HepG2 (cell line): Measurements from ENCODE around the gene PAPPA2.

Source experiments
- ELF1 ChIP-seq: sonication (generic); formaldehyde crosslinking; IDR thresholded peaks from 2 replicates; pipeline ENCODE4 v1.4.0; 2020; ENCODE audit warnings: missing genetic modification reagents
- GRHL1 ChIP-seq: sonication (generic); formaldehyde crosslinking; conservative IDR thresholded peaks from 2 replicates; pipeline ENCODE4 v1.8.0; 2022; ENCODE audit warnings: missing genetic modification reagents
- HIVEP1 ChIP-seq: sonication (generic); formaldehyde crosslinking; IDR thresholded peaks from 2 replicates; pipeline ENCODE4 v1.4.0; 2020; ENCODE audit warnings: mild to moderate bottlenecking, missing genetic modification reagents
- IKZF1 ChIP-seq: fragments of 450-650 bp; IDR thresholded peaks from 2 replicates; pipeline ENCODE4 v1.7.1; 2016
- NR1H2 ChIP-seq: sonication (generic); formaldehyde crosslinking; IDR thresholded peaks from 2 replicates; pipeline ENCODE4 v1.8.1; 2022; ENCODE audit warnings: low read depth, missing genetic modification reagents, borderline replicate concordance
- ZNF740 ChIP-seq: sonication (generic); formaldehyde crosslinking; IDR thresholded peaks from 2 replicates; pipeline ENCODE4 v1.4.0; 2020; ENCODE audit warnings: missing genetic modification reagents
- TF ChIP-seq, protein P1 (sequence below): sonication (generic); formaldehyde crosslinking; IDR thresholded peaks from 2 replicates; pipeline ENCODE4 v1.5.0; 2020; ENCODE audit warnings: mild to moderate bottlenecking, missing genetic modification reagents, moderate library complexity
- TF ChIP-seq, protein P2 (sequence below): sonication (generic); formaldehyde crosslinking; IDR thresholded peaks from 2 replicates; pipeline ENCODE4 v1.8.0; 2022; ENCODE audit warnings: mild to moderate bottlenecking, missing genetic modification reagents
- TF ChIP-seq, protein P3 (sequence below), 2 experiments: IDR thresholded peaks; 2 replicates each; pipeline ENCODE4 v1.6.1; 2011 to 2012; ENCODE audit warnings: low read length in 2 of 2, borderline replicate concordance in 1 of 2, low read depth in 1 of 2, mild to moderate bottlenecking in 1 of 2, moderate library complexity in 1 of 2

- TF ChIP-seq, protein P1, sequence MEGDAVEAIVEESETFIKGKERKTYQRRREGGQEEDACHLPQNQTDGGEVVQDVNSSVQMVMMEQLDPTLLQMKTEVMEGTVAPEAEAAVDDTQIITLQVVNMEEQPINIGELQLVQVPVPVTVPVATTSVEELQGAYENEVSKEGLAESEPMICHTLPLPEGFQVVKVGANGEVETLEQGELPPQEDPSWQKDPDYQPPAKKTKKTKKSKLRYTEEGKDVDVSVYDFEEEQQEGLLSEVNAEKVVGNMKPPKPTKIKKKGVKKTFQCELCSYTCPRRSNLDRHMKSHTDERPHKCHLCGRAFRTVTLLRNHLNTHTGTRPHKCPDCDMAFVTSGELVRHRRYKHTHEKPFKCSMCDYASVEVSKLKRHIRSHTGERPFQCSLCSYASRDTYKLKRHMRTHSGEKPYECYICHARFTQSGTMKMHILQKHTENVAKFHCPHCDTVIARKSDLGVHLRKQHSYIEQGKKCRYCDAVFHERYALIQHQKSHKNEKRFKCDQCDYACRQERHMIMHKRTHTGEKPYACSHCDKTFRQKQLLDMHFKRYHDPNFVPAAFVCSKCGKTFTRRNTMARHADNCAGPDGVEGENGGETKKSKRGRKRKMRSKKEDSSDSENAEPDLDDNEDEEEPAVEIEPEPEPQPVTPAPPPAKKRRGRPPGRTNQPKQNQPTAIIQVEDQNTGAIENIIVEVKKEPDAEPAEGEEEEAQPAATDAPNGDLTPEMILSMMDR (CRISPR knock-in tag) = no peak
- TF ChIP-seq HIVEP1 (CRISPR knock-in tag) = no peak
- TF ChIP-seq, protein P2, sequence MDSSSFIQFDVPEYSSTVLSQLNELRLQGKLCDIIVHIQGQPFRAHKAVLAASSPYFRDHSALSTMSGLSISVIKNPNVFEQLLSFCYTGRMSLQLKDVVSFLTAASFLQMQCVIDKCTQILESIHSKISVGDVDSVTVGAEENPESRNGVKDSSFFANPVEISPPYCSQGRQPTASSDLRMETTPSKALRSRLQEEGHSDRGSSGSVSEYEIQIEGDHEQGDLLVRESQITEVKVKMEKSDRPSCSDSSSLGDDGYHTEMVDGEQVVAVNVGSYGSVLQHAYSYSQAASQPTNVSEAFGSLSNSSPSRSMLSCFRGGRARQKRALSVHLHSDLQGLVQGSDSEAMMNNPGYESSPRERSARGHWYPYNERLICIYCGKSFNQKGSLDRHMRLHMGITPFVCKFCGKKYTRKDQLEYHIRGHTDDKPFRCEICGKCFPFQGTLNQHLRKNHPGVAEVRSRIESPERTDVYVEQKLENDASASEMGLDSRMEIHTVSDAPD (CRISPR knock-in tag) = no peak
- no peak for TF ChIP-seq GRHL1 (CRISPR knock-in tag)
- no peak for TF ChIP-seq ELF1 (CRISPR knock-in tag)
- TF ChIP-seq NR1H2 (CRISPR knock-in tag) = no peak
- no peak for TF ChIP-seq IKZF1
- TF ChIP-seq, protein P3, sequence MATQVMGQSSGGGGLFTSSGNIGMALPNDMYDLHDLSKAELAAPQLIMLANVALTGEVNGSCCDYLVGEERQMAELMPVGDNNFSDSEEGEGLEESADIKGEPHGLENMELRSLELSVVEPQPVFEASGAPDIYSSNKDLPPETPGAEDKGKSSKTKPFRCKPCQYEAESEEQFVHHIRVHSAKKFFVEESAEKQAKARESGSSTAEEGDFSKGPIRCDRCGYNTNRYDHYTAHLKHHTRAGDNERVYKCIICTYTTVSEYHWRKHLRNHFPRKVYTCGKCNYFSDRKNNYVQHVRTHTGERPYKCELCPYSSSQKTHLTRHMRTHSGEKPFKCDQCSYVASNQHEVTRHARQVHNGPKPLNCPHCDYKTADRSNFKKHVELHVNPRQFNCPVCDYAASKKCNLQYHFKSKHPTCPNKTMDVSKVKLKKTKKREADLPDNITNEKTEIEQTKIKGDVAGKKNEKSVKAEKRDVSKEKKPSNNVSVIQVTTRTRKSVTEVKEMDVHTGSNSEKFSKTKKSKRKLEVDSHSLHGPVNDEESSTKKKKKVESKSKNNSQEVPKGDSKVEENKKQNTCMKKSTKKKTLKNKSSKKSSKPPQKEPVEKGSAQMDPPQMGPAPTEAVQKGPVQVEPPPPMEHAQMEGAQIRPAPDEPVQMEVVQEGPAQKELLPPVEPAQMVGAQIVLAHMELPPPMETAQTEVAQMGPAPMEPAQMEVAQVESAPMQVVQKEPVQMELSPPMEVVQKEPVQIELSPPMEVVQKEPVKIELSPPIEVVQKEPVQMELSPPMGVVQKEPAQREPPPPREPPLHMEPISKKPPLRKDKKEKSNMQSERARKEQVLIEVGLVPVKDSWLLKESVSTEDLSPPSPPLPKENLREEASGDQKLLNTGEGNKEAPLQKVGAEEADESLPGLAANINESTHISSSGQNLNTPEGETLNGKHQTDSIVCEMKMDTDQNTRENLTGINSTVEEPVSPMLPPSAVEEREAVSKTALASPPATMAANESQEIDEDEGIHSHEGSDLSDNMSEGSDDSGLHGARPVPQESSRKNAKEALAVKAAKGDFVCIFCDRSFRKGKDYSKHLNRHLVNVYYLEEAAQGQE (IDR thresholded peaks at IDR 0.05; ENCODE audit: borderline replicate concordance in 1 of 2, low read depth in 1 of 2, low read length in 2 of 2) = no peak
- no peak for TF ChIP-seq ZNF740
Observed at GRCh38 chr1:176778056-176778455, 315.1 kb downstream of the PAPPA2 start.
